Measurements from ENCODE around the gene ARSI. TPM values are rescaled to one million over a fixed set of nuclear protein-coding genes. Genes with fewer than 3 reads are reported as not detected.
A peak's percentile ranks its signal among the peaks of the same experiment; 100 is the strongest.

Gene ARSI
- total RNA-seq, 1 donor from 2014 or later, result not detected

GRCh38 chr5:150288361-150288760 lies 14.3 kb downstream of the ARSI start:
- Mint-ChIP-seq H3K4me3 (no peak overlapping the region), H3K27ac (no peak overlapping the region), H3K9me3 (no peaks in the 10 kb centered on the region), H3K27me3 (peaks cover 5% of the 10 kb centered on the region), H3K36me3 (ENCODE audit: low read depth) (no peaks in the 10 kb centered on the region), H3K4me1 (no peaks in the 10 kb centered on the region)
- no peak for DNase-seq
- intact Hi-C loops (cut with micrococcal nuclease), result no loop called here

GRCh38 chr5:150286820-150287219 lies 15.9 kb downstream of the ARSI start:
- peak; percentile 60 for DNase-seq
- no peak overlapping the region for H3K27ac Mint-ChIP-seq
- intact Hi-C loops (cut with micrococcal nuclease), result no loop called here

GRCh38 chr5:150285114-150285513 lies 17.6 kb downstream of the ARSI start:
- no peaks in the 10 kb centered on the region for H3K9me3 Mint-ChIP-seq

More at GRCh38 chr5:150286820-150287219, 15.9 kb downstream of the ARSI start:
- Mint-ChIP-seq H3K36me3 (ENCODE audit: low read depth) (no peaks in the 10 kb centered on the region), H3K4me1 (no peaks in the 10 kb centered on the region), H3K27me3 (peaks cover 3% of the 10 kb centered on the region), H3K9me3 (no peaks in the 10 kb centered on the region), H3K4me3 (no peak overlapping the region)

DNA sequence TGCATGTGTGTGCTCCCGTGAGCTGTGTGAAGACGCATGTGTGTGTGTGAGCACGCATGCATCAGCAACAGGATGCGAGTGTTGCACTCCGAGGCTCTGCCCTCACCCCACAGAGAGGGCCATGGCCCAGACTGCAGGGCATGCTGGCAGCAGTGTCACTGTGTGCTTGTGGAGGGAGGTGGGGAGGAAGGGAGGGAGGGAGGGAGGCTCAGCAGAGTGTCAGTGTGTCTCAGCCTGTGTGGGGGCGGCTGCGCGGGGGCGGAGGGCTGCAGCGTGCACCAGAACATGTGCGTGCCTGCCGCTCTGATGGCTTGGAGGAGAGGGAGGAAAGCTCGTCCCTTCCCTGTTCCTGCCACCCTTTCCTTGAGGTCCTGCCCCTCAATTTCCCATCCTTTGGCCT lies 18.4 kb downstream of the ARSI start:
- intact Hi-C loops (cut with micrococcal nuclease), result no loop called here
- DNase-seq, result no peak

More at GRCh38 chr5:150285114-150285513, 17.6 kb downstream of the ARSI start:
- Mint-ChIP-seq H3K4me3 (no peak overlapping the region), H3K27me3 (peaks cover 11% of the 10 kb centered on the region), H3K4me1 (no peaks in the 10 kb centered on the region), H3K36me3 (ENCODE audit: low read depth) (no peaks in the 10 kb centered on the region), H3K27ac (no peak overlapping the region)
- intact Hi-C loops (cut with micrococcal nuclease), result no loop called here
- DNase-seq, result no peak

GRCh38 chr5:150283904-150284303 lies 18.8 kb downstream of the ARSI start:
- H3K36me3 Mint-ChIP-seq (ENCODE audit: low read depth), result no peaks in the 10 kb centered on the region
- peaks cover 9% of the 10 kb centered on the region for H3K27me3 Mint-ChIP-seq
- no peak for DNase-seq
- no peaks in the 10 kb centered on the region for H3K9me3 Mint-ChIP-seq
- H3K4me1 Mint-ChIP-seq, result no peaks in the 10 kb centered on the region
- intact Hi-C loops (cut with micrococcal nuclease), result no loop called here
- H3K27ac Mint-ChIP-seq, result no peak overlapping the region
- no peak overlapping the region for H3K4me3 Mint-ChIP-seq

More for the DNA sequence above, 18.4 kb downstream of the ARSI start:
- H3K27me3 Mint-ChIP-seq, result peaks cover 9% of the 10 kb centered on the region
- no peaks in the 10 kb centered on the region for H3K36me3 Mint-ChIP-seq (ENCODE audit: low read depth)
- no peaks in the 10 kb centered on the region for H3K4me1 Mint-ChIP-seq
- H3K4me3 Mint-ChIP-seq, result no peak overlapping the region
- H3K9me3 Mint-ChIP-seq, result no peaks in the 10 kb centered on the region
- H3K27ac Mint-ChIP-seq, result no peak overlapping the region

DNA sequence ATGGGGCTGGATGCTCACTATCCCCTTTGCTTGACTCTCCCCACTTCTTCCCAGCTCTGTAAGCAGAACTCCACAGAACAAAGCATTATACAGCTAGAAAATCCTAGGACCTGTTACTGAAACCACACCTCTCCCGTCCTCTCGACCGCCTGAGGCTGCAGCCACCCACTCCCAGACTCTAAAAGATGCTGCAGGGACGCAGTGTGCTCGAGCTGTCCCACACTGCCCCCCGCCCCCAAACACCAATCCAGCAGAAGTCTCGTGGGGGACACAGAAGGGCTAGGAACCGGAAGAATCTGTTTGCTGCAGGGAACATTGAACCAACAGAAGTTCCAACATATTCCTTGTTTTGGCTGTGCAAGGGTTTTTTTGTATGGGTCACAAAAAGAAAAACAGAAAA lies 20.7 kb downstream of the ARSI start:
- no peaks in the 10 kb centered on the region for H3K4me1 Mint-ChIP-seq
- intact Hi-C loops (cut with micrococcal nuclease), result no loop called here
- no peaks in the 10 kb centered on the region for H3K36me3 Mint-ChIP-seq (ENCODE audit: low read depth)
- H3K9me3 Mint-ChIP-seq, result no peaks in the 10 kb centered on the region
- no peak overlapping the region for H3K27ac Mint-ChIP-seq
- no peak for DNase-seq
- no peak overlapping the region for H3K4me3 Mint-ChIP-seq
- peaks cover 11% of the 10 kb centered on the region for H3K27me3 Mint-ChIP-seq

DNA sequence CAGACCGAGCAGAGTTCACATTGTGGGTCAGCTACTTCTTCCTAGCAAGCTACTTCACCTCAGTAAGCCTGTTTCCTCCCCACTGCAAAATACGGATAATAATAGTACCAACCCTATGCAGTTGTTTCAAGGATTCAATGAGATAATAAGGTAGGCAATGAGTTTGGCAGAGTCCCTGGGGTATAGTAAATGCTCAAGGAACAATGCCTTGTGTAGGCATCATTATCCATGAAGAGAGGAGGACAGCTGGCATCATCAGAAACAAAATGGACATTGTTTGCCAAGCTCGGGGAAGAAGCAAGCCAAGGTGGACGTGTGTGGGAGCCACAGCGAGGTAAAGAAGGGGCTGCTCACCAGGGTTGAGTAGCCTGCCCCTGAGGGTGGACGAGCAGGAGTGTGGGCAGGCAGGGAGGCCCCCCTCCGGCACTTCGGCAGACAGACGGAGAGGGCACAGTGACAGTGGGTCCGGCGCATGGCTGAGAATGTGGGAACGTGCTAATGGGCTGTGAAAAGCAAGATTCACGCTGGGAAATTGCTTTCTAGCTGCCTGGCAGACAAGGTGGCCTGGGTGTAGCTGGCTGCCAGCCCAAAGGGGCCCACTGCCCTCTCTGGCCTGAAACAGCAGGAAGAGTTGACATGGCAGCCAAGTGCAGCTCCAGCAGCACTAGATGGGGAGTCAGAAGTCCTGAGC lies 23.2 kb downstream of the ARSI start:
- H3K27ac Mint-ChIP-seq, result no peak overlapping the region

DNA sequence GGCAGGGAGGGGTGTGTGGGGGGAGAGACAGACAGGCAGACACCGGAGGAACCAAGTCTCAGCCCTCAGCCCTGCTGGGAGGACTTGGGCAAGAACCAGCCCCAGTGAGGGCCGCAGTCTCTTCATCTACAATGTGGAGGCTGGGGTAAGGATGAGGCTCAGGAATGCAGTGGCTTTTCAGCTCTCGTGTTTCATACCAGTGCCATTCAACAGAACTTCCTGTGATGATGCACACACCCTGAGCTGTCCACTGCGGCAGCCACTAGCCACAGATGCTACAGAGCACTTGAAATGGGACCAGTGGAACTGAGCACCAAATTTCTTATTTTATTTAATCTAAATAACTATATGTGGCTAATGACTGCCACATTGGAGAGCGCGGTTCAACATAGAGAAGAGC lies 23.8 kb downstream of the ARSI start:
- Mint-ChIP-seq H3K4me1 (no peaks in the 10 kb centered on the region), H3K4me3 (no peak overlapping the region), H3K36me3 (ENCODE audit: low read depth) (no peaks in the 10 kb centered on the region), H3K27me3 (peaks cover 16% of the 10 kb centered on the region), H3K27ac (no peak overlapping the region), H3K9me3 (no peaks in the 10 kb centered on the region)
- no peak for DNase-seq
- intact Hi-C loops (cut with micrococcal nuclease), result no loop called here

More for the DNA sequence above, 23.2 kb downstream of the ARSI start:
- intact Hi-C loops (cut with micrococcal nuclease), result no loop called here
- Mint-ChIP-seq H3K4me3 (no peak overlapping the region), H3K36me3 (ENCODE audit: low read depth) (no peaks in the 10 kb centered on the region), H3K9me3 (no peaks in the 10 kb centered on the region), H3K27me3 (peaks cover 16% of the 10 kb centered on the region), H3K4me1 (no peaks in the 10 kb centered on the region)
- no peak for DNase-seq

- H3K36me3 Mint-ChIP-seq (ENCODE audit: low read depth), result no peaks in the 10 kb centered on the region
- intact Hi-C loops (cut with micrococcal nuclease), result no loop called here
- H3K9me3 Mint-ChIP-seq, result no peaks in the 10 kb centered on the region
- H3K4me1 Mint-ChIP-seq, result no peaks in the 10 kb centered on the region
- DNase-seq, result no peak
- no peak overlapping the region for H3K4me3 Mint-ChIP-seq
- no peak overlapping the region for H3K27ac Mint-ChIP-seq
- H3K27me3 Mint-ChIP-seq, result peaks cover 18% of the 10 kb centered on the region
Observed at GRCh38 chr5:150278046-150278730, 24.5 kb downstream of the ARSI start.

- no peak overlapping the region for H3K27ac Mint-ChIP-seq
- intact Hi-C loops (cut with micrococcal nuclease), result no loop called here
- no peak overlapping the region for H3K4me3 Mint-ChIP-seq
- no peaks in the 10 kb centered on the region for H3K4me1 Mint-ChIP-seq
- H3K36me3 Mint-ChIP-seq (ENCODE audit: low read depth), result no peaks in the 10 kb centered on the region
- DNase-seq, result no peak
- no peaks in the 10 kb centered on the region for H3K9me3 Mint-ChIP-seq
- H3K27me3 Mint-ChIP-seq, result peaks cover 20% of the 10 kb centered on the region
Observed at GRCh38 chr5:150277043-150277442, 25.7 kb downstream of the ARSI start.

- intact Hi-C loops (cut with micrococcal nuclease), result no loop called here
- H3K27me3 Mint-ChIP-seq, result peaks cover 12% of the 10 kb centered on the region
- no peak for DNase-seq
- H3K9me3 Mint-ChIP-seq, result no peaks in the 10 kb centered on the region
- no peaks in the 10 kb centered on the region for H3K4me1 Mint-ChIP-seq
- no peak overlapping the region for H3K27ac Mint-ChIP-seq
- H3K36me3 Mint-ChIP-seq (ENCODE audit: low read depth), result no peaks in the 10 kb centered on the region
- no peak overlapping the region for H3K4me3 Mint-ChIP-seq
Observed at GRCh38 chr5:150274811-150275210, 27.9 kb downstream of the ARSI start.

DNA sequence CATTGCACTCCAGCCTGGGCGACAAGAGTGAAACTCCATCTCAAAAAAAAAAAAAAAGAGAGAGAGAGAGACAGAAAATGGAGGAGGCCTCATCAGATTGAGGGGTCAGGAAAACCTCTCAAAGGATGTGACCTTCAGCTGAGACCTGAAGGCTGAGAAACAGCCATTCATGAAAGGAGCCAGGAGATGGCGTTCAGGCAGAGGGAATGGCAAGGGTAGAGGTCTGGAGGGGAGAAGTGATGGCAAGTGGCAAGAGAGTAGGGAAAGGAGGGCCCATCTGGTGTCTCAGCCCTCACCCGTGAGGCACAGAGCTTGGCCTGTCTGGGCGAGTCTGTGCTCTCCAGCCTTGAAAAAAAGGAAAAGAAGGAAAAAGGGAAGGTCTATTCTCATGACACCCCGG lies 30.2 kb downstream of the ARSI start:
- Mint-ChIP-seq H3K9me3 (no peaks in the 10 kb centered on the region), H3K27me3 (peaks cover 9% of the 10 kb centered on the region), H3K36me3 (ENCODE audit: low read depth) (no peaks in the 10 kb centered on the region), H3K27ac (no peak overlapping the region), H3K4me3 (no peak overlapping the region), H3K4me1 (no peaks in the 10 kb centered on the region)
- intact Hi-C loops (cut with micrococcal nuclease), result no loop called here
- no peak for DNase-seq

- Mint-ChIP-seq H3K4me3 (no peak overlapping the region), H3K9me3 (no peaks in the 10 kb centered on the region), H3K27me3 (peaks cover 9% of the 10 kb centered on the region), H3K27ac (no peak overlapping the region), H3K36me3 (ENCODE audit: low read depth) (no peaks in the 10 kb centered on the region), H3K4me1 (no peaks in the 10 kb centered on the region)
- no peak for DNase-seq
- intact Hi-C loops (cut with micrococcal nuclease), result no loop called here
Observed at GRCh38 chr5:150271923-150272322, 30.8 kb downstream of the ARSI start.

DNA sequence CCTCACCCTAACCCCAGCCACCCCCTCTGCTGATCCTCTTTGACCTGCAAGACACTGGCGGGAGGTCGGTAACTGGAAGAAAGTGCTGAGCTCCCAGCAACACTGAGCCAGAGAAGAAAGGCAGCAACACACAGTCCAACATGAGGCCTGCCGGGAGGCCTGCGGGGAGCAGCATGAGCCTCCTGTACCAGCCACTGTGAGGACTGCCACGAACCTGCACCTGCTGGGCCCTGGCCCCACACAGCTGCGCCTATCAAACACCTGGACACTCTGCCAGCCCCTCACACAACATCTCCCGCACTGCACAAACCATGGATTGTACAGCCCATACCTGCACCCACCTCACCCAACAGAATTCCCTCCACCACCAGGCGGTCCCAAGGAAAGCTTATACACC lies 31.4 kb downstream of the ARSI start:
- Mint-ChIP-seq H3K36me3 (ENCODE audit: low read depth) (no peaks in the 10 kb centered on the region), H3K27ac (no peak overlapping the region), H3K9me3 (no peaks in the 10 kb centered on the region), H3K27me3 (peaks cover 7% of the 10 kb centered on the region), H3K4me1 (no peaks in the 10 kb centered on the region), H3K4me3 (no peak overlapping the region)
- DNase-seq, result no peak
- intact Hi-C loops (cut with micrococcal nuclease), result no loop called here

All from activated CD4-positive, alpha-beta T cell treated with anti-CD3 and anti-CD28 coated beads, Interleukin-2, amount 10 ng/mL, durations not matched to agents 24 days and 14 days (primary cell).